Activated CD4-positive, alpha-beta T cell treated with anti-CD3 and anti-CD28 coated beads, Interleukin-2, amount 10 ng/mL, durations not matched to agents 7 days and 5 days (primary cell): ENCODE measurements around the gene USP8. TPM values are rescaled to one million over a fixed set of nuclear protein-coding genes. Genes with fewer than 3 reads are reported as not detected.

ENCODE experiments used
- CTCF ChIA-PET: fragments of 350-600 bp; sonication (Branson Sonifier 250); formaldehyde crosslinking; loops from one replicate; lab custom pipeline; 2021; ENCODE audit warnings: antibody characterized with exemption; lab: Charles Lee
- POLR2A ChIA-PET: fragments of 350-600 bp; sonication (Branson Sonifier 250); formaldehyde crosslinking; loops from one replicate; lab custom pipeline; 2021; ENCODE audit warnings: antibody characterized with exemption; lab: Charles Lee
- DNase-seq: peaks from one replicate; pipeline ENCODE4 v3.0.0-alpha.2; 2020
- H3K27ac Mint-ChIP-seq: one replicate; pipeline ENCODE4 v1.8.0; 2021; ENCODE audit warnings: mild to moderate bottlenecking, moderate library complexity, mixed read lengths
- H3K27me3 Mint-ChIP-seq: one replicate; pipeline ENCODE4 v1.8.0; 2021; ENCODE audit warnings: mixed read lengths
- H3K36me3 Mint-ChIP-seq: one replicate; pipeline ENCODE4 v1.8.0; 2021; ENCODE audit warnings: low read depth, mixed read lengths
- H3K4me1 Mint-ChIP-seq: one replicate; pipeline ENCODE4 v1.8.0; 2021; ENCODE audit warnings: mixed read lengths
- H3K4me3 Mint-ChIP-seq: one replicate; pipeline ENCODE4 v1.8.0; 2021; ENCODE audit warnings: mild to moderate bottlenecking, moderate library complexity, mixed read lengths
- H3K9me3 Mint-ChIP-seq: one replicate; pipeline ENCODE4 v1.8.0; 2021; ENCODE audit warnings: mixed read lengths
- total RNA-seq, 2 experiments: library from RNA; stranded (reverse); gene quantifications; one replicate each; pipeline ENCODE4 v1.2.3, GENCODE V29; 2021

Gene USP8
- total RNA-seq, 2 experiments from 2014 or later, result 54.2 to 56.1 TPM

DNA sequence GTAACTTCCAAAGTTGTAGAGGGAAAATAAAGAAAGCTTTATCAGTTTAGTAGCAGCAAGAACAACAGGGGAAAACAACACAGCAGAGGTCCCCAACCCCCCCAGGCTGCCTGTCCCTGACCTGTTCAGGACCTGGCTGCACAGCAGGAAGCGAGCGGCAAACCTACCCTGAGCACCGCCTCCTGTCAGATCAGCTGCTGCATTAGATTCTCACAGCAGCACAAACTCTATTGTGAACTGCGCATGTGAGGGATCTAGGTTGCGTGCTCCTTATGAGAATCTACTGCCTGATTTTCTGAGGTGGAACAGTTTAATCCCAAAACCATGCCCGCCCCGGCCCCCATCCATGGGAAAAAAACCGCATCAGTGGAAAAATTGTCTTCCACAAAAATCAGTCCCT is 81.9 kb downstream of the USP8 start:
- ChIA-PET POLR2A (no interaction called here), CTCF (interaction anchor here (0.6 kb wide), 1 partner anchor 193 kb away, joined by 3 read pairs; no protein-coding TSS in a partner anchor)
- Mint-ChIP-seq H3K36me3 (peaks cover 11% of the 10 kb centered on the region), H3K4me3 (no peak overlapping the region), H3K4me1 (peaks cover 12% of the 10 kb centered on the region), H3K27ac (no peak overlapping the region), H3K27me3 (no peaks in the 10 kb centered on the region), H3K9me3 (no peaks in the 10 kb centered on the region)
- no peak for DNase-seq

- POLR2A ChIA-PET, result no interaction called here
Measured at GRCh38 chr15:50513001-50513400, 88.8 kb downstream of the USP8 start.

GRCh38 chr15:50519740-50520425 is 95.7 kb downstream of the USP8 start:
- POLR2A ChIA-PET, result interaction anchor here (0.6 kb wide), 1 partner anchor 825 kb away, joined by 3 read pairs; no protein-coding TSS in a partner anchor
- CTCF ChIA-PET, result no interaction called here
- peaks cover 4% of the 10 kb centered on the region for H3K9me3 Mint-ChIP-seq

More at GRCh38 chr15:50513001-50513400, 88.8 kb downstream of the USP8 start:
- no peaks in the 10 kb centered on the region for H3K4me1 Mint-ChIP-seq
- no peaks in the 10 kb centered on the region for H3K9me3 Mint-ChIP-seq
- CTCF ChIA-PET, result no interaction called here
- peaks cover 2% of the 10 kb centered on the region for H3K36me3 Mint-ChIP-seq
- H3K27ac Mint-ChIP-seq, result no peak overlapping the region
- no peak for DNase-seq
- no peak overlapping the region for H3K4me3 Mint-ChIP-seq
- H3K27me3 Mint-ChIP-seq, result no peaks in the 10 kb centered on the region

DNA sequence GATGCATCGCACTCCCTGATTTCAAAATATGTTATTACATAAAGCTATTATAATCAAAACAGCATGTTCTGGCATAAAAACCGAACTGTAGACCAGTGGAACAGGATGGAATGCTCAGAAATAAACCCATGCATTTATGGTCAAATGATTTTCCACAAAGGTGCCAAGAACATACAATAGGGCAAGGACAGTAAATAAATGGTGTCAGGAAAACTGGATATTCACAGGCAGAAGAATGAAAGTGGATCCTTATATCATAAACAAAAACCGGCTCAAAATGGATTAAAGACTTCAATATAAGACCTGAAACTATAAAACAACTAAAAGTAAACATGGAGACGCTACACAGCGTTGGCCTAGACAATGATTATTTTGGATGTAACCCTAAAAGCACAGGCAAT is 99.6 kb downstream of the USP8 start:
- Mint-ChIP-seq H3K27ac (no peak overlapping the region), H3K9me3 (no peaks in the 10 kb centered on the region), H3K27me3 (no peaks in the 10 kb centered on the region), H3K36me3 (no peaks in the 10 kb centered on the region), H3K4me3 (no peak overlapping the region), H3K4me1 (no peaks in the 10 kb centered on the region)
- ChIA-PET POLR2A (no interaction called here), CTCF (no interaction called here)
- DNase-seq, result no peak

More at GRCh38 chr15:50519740-50520425, 95.7 kb downstream of the USP8 start:
- Mint-ChIP-seq H3K4me3 (no peak overlapping the region), H3K4me1 (no peaks in the 10 kb centered on the region), H3K27me3 (no peaks in the 10 kb centered on the region), H3K27ac (no peak overlapping the region), H3K36me3 (peaks cover 2% of the 10 kb centered on the region)
- no peak for DNase-seq

- no peak overlapping the region for H3K27ac Mint-ChIP-seq
- peaks cover 3% of the 10 kb centered on the region for H3K27me3 Mint-ChIP-seq
Measured at GRCh38 chr15:50531163-50531562, 107.0 kb downstream of the USP8 start.

DNA sequence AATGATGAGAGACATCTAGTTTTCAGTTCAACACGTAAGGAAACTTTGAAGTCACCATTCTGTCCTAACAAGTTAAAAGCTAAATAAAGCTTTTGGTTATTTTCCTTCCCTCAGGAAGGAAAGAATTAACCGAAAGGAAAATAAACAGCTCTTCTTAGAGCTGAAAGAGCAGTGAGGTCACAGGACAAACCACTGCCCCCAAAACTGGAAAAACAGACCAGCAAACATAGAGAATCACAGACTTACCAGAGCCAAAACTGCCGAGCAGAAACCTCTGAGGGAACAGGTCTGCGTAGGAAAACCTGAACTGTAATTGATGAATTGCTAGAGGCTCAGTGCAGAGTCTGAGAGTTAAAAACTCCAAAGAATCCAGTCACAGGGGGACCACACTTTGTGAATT is 107.6 kb downstream of the USP8 start:
- DNase-seq, result no peak
- Mint-ChIP-seq H3K9me3 (no peaks in the 10 kb centered on the region), H3K27ac (no peak overlapping the region), H3K4me3 (no peak overlapping the region), H3K4me1 (peaks cover 3% of the 10 kb centered on the region), H3K36me3 (no peaks in the 10 kb centered on the region), H3K27me3 (peaks cover 3% of the 10 kb centered on the region)
- POLR2A ChIA-PET, result no interaction called here
- CTCF ChIA-PET, result interaction anchor here (0.6 to 1.4 kb wide), 3 partner anchors 34 to 263 kb away, joined by 3 to 6 read pairs (median 4); no protein-coding TSS in a partner anchor

More at GRCh38 chr15:50531163-50531562, 107.0 kb downstream of the USP8 start:
- H3K36me3 Mint-ChIP-seq, result no peaks in the 10 kb centered on the region
- ChIA-PET CTCF (interaction anchor here (0.8 to 1.4 kb wide), 4 partner anchors 9 to 53 kb away, joined by 3 to 4 read pairs (median 4); no protein-coding TSS in a partner anchor), POLR2A (no interaction called here)
- H3K4me3 Mint-ChIP-seq, result no peak overlapping the region
- no peaks in the 10 kb centered on the region for H3K9me3 Mint-ChIP-seq
- DNase-seq, result no peak
- H3K4me1 Mint-ChIP-seq, result peaks cover 3% of the 10 kb centered on the region

- ChIA-PET CTCF (interaction anchor here (0.8 to 1.3 kb wide), 2 partner anchors 11 to 12 kb away, joined by 4 read pairs; no protein-coding TSS in a partner anchor), POLR2A (no interaction called here)
- Mint-ChIP-seq H3K36me3 (no peaks in the 10 kb centered on the region), H3K27me3 (peaks cover 7% of the 10 kb centered on the region), H3K27ac (no peak overlapping the region), H3K9me3 (no peaks in the 10 kb centered on the region), H3K4me3 (no peak overlapping the region), H3K4me1 (no peaks in the 10 kb centered on the region)
- DNase-seq, result no peak
Measured at GRCh38 chr15:50542887-50543210, 118.6 kb downstream of the USP8 start.

DNA sequence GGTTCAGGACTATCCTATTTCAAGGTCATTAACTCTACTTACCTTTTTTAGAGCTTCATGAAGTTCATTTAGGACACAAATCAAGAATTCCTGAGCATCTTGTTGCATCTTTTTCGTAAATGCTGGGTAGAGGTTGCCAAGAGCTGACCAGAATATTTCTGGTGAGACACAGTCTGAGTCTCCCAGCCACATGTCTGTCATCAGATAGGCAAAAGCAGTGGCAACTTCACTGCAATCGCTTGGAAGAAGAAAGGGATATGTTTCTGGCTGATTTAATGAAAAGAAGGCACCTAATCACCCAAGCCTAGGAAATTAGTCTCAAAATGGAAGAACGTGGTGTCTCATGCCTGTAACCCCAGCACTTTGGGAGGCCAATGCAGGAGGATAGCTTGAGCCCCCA is 119.4 kb downstream of the USP8 start:
- POLR2A ChIA-PET, result no interaction called here
- Mint-ChIP-seq H3K4me1 (no peaks in the 10 kb centered on the region), H3K36me3 (no peaks in the 10 kb centered on the region), H3K27ac (no peak overlapping the region), H3K27me3 (peaks cover 7% of the 10 kb centered on the region), H3K9me3 (no peaks in the 10 kb centered on the region), H3K4me3 (no peak overlapping the region)
- DNase-seq, result no peak
- CTCF ChIA-PET, result interaction anchor here (0.8 to 1.3 kb wide), 2 partner anchors 10 to 13 kb away, joined by 4 read pairs; no protein-coding TSS in a partner anchor

DNA sequence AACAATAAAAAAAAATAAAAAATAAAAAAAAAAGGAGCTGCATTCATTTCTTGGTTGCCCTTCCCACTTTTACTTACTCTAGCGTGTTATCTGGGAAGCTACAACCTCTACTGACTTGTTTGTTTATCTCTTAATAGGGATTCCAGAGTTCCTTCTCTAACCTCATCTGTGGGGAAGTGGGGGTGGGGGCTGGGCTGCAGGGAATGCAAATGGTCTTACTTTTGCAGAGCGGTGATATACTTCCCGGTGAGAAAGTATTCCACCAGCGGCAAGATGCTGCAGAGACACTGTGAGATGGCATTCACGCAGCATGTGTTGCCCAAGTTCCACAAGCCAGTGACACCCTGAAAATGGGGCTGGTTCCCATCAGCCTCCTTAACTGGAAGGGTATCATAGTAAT is 120.2 kb downstream of the USP8 start:
- H3K4me3 Mint-ChIP-seq, result no peak overlapping the region
- ChIA-PET CTCF (interaction anchor here (0.6 to 0.9 kb wide), 2 partner anchors 9 to 20 kb away, joined by 4 to 6 read pairs; no protein-coding TSS in a partner anchor), POLR2A (no interaction called here)
- DNase-seq, result no peak
- H3K36me3 Mint-ChIP-seq, result no peaks in the 10 kb centered on the region
- H3K27ac Mint-ChIP-seq, result no peak overlapping the region
- no peaks in the 10 kb centered on the region for H3K9me3 Mint-ChIP-seq
- no peaks in the 10 kb centered on the region for H3K4me1 Mint-ChIP-seq
- H3K27me3 Mint-ChIP-seq, result peaks cover 7% of the 10 kb centered on the region

GRCh38 chr15:50546566-50546965 is 122.4 kb downstream of the USP8 start, which contains the start of gene USP50:
USP50 (minus strand) TSS chr15:50546666; CDS start chr15:50546525, 141 bp downstream.
- Mint-ChIP-seq H3K27ac (no peak within 1 kb of the TSS), H3K4me3 (no peak within 1 kb of the TSS), H3K9me3 (no peaks in the 10 kb centered on the region), H3K36me3 (no peaks in the 10 kb centered on the region), H3K27me3 (peaks cover 7% of the 10 kb centered on the region), H3K4me1 (no peaks in the 10 kb centered on the region)
- DNase-seq, result no peak
- ChIA-PET POLR2A (no interaction called here), CTCF (interaction anchor here (1.3 kb wide), 1 partner anchor 16 kb away, joined by 4 read pairs; no protein-coding TSS in a partner anchor)

DNA sequence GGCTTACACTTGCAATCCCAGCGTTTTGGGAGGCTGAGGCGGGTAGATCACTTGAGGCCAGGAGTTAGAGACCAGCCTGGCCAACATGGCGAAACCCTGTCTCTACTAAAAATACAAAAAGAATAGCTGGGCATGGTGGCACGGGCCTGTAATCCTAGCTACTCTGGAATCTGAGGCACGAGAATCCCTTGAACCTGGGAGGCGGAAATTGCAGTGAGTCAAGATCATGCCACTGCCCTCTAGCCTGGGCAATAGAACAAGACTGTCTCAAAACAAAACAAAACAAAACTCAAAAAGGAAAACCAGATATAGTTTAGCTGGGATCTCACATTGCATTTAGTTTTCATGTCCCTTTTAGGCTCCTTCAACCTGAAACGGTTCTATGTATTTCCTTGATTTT is 125.1 kb downstream of the USP8 start:
- H3K27ac Mint-ChIP-seq, result no peak overlapping the region
- CTCF ChIA-PET, result interaction anchor here (0.6 to 1.5 kb wide), 3 partner anchors 12 to 83 kb away, joined by 3 to 5 read pairs (median 4); no protein-coding TSS in a partner anchor
- H3K27me3 Mint-ChIP-seq, result peaks cover 4% of the 10 kb centered on the region
- POLR2A ChIA-PET, result no interaction called here
- H3K4me1 Mint-ChIP-seq, result peaks cover 1% of the 10 kb centered on the region
- no peaks in the 10 kb centered on the region for H3K36me3 Mint-ChIP-seq
- DNase-seq, result no peak
- H3K4me3 Mint-ChIP-seq, result no peak overlapping the region
- no peaks in the 10 kb centered on the region for H3K9me3 Mint-ChIP-seq

GRCh38 chr15:50552238-50552637 is 128.0 kb downstream of the USP8 start:
- Mint-ChIP-seq H3K4me1 (peaks cover 13% of the 10 kb centered on the region), H3K27me3 (peaks cover 2% of the 10 kb centered on the region), H3K27ac (no peak overlapping the region), H3K9me3 (no peaks in the 10 kb centered on the region), H3K4me3 (no peak overlapping the region), H3K36me3 (peaks cover 7% of the 10 kb centered on the region)
- CTCF ChIA-PET, result interaction anchor here (0.5 to 0.9 kb wide), 2 partner anchors 12 to 22 kb away, joined by 3 read pairs; no protein-coding TSS in a partner anchor
- POLR2A ChIA-PET, result interaction anchor here (0.6 kb wide), 1 partner anchor 54 kb away, joined by 5 read pairs; no protein-coding TSS in a partner anchor
- no peak for DNase-seq
